Measurements from ENCODE around the gene THPO.

- TF ChIP-seq EZH2 (optimal IDR thresholded peaks at IDR 0.05; ENCODE audit: low read depth, low read length) (no peak), CTCF (IDR thresholded peaks at IDR 0.05; ENCODE audit: low read length) (no peak)
Observed at GRCh38 chr3:184333190-184333589, 44.8 kb downstream of the THPO start.

Data from MM.1S (cell line).